Activated CD8-positive, alpha-beta memory T cell treated with anti-CD3 and anti-CD28 coated beads for 36 hours (primary cell): Measurements from ENCODE around the gene UBE2E2. TPM values are rescaled to one million over a fixed set of nuclear protein-coding genes. Genes with fewer than 3 reads are reported as not detected.

Experiments used
- CTCF ChIA-PET: fragments of 350-600 bp; sonication (Branson Sonifier 250); formaldehyde crosslinking; loops from one replicate; lab custom pipeline; 2021; ENCODE audit warnings: antibody characterized with exemption; lab: Charles Lee
- POLR2A ChIA-PET: fragments of 350-600 bp; sonication (Branson Sonifier 250); formaldehyde crosslinking; loops from one replicate; lab custom pipeline; 2021; ENCODE audit warnings: antibody characterized with exemption; lab: Charles Lee
- total RNA-seq, 2 experiments: library from RNA; stranded (reverse); gene quantifications; one replicate each; pipeline ENCODE4 v1.2.3, GENCODE V29; 2021

The UBE2E2 gene
- total RNA-seq, 2 experiments from 2014 or later, result 2.3 to 2.9 TPM

DNA sequence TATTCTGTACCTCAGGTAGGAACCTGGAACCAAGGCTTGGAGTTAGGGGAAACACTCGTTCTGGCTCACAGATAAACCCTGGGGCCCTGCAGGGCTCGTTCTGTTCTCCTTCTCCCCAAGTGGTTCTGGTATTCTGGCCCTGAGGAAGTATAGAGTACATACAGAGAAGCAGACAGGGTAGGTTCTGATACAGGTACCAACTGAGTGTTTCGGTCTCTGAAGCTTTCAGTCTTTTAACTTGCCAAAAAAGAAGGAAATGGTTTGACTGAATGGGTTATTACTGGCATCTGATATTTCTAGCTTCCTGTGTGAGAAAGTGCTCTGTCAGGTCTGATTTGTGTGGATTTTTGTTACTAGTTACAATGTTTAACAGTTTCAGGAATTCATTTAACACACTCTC is 67.3 kb downstream of the UBE2E2 start:
- ChIA-PET POLR2A (no interaction called here), CTCF (no interaction called here)

DNA sequence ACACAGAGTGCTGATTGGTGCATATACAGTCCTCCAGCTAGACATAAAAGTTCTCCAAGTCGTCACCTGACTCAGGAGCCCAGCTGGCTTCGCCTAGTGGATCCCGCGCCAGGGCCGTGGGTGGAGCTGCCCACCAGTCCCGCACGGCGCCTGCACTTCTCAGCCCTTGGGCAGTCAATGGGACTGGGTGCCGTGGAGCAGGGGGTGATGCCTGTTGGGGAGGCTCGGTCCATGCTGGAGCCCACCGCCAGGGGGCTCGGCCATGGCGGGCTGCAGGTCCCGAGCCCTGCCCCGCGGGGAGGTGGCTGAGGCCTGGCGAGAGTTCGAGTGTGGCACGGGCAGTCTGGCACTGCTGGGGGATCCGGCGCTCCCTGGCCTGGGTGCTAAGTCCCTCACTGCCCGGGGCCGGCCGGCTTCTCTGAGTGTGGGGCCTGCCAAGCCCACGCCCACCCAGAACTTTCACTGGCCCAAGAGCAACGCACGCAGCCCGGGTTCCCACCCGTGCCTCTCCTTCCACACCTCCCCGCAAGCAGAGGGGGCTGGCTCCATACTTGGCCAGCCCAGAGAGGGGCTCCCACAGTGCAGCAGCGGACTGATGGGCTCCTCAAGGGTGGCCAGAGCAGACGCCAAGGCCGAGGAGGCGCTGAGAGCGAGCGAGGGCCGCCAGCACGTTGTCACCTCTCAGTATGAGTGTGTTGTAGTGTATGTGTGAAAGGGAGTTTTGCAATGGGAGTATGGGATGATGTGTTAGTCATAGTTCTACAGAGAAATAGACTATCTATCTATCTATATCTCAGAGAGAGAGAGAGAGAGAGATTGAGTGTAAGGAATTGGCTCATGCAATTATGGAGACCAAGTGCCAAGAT is 69.0 kb downstream of the UBE2E2 start:
- ChIA-PET CTCF (no interaction called here), POLR2A (no interaction called here)

- ChIA-PET CTCF (no interaction called here), POLR2A (no interaction called here)
Observed at GRCh38 chr3:23272820-23273219, 69.7 kb downstream of the UBE2E2 start.

GRCh38 chr3:23275061-23275460 is 71.9 kb downstream of the UBE2E2 start:
- POLR2A ChIA-PET, result no interaction called here
- CTCF ChIA-PET, result no interaction called here

- ChIA-PET CTCF (no interaction called here), POLR2A (no interaction called here)
Observed at GRCh38 chr3:23275814-23276213, 72.7 kb downstream of the UBE2E2 start.

DNA sequence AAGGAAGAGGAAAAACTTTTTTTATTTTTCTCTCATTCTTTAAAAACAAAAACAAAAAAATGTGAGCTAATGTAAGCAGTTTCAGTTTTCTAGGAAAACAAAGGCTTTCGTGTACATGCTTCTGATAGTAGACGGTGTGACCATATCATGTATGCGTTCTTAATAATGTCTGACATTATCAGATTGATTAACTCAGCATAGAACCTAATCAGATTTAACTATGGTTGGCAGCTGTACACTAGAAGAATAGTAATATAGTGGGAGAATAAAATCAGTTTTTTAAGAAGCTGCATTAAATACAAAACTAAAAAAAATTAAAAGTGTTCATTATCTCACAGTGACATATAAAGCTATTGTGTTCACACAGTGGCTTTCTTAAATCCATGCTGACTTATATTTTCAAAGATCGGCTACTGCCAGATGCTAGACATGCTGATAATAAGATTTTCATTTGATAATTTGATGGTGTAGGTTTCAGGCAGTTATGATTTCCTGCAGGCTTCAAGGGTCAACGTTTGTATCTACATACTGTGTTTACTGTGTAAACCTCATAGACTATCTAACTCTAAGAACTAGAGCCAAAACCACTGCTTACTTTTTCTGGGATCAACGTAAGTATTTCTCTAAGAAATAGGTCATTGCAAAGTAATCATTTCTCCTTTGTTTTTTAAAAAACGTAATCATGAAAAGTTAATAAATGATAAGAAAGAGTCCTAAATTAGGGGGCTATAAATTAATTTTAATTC is 74.0 kb downstream of the UBE2E2 start:
- ChIA-PET CTCF (no interaction called here), POLR2A (no interaction called here)

- CTCF ChIA-PET, result no interaction called here
- POLR2A ChIA-PET, result no interaction called here
Observed at GRCh38 chr3:23277688-23278087, 74.6 kb downstream of the UBE2E2 start.

DNA sequence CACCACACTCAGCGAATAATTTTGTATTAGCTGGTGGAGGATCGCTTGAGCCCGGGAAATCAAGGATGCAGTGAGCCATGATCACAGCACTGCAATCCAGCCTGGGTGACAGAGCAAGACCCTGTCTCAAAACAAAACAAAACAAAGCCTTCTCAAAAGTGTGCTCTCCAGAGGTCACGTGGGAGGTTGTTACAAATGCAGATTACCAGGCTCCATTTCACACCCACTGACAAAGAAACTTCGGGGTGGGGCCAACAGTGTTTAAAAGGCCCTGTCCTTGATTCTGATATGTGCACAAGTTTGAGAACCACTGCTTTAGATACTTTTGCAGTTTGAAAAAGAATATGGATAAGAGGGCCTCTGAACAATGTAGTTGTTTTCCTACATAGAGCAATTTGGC is 80.5 kb downstream of the UBE2E2 start:
- POLR2A ChIA-PET, result no interaction called here
- CTCF ChIA-PET, result no interaction called here

DNA sequence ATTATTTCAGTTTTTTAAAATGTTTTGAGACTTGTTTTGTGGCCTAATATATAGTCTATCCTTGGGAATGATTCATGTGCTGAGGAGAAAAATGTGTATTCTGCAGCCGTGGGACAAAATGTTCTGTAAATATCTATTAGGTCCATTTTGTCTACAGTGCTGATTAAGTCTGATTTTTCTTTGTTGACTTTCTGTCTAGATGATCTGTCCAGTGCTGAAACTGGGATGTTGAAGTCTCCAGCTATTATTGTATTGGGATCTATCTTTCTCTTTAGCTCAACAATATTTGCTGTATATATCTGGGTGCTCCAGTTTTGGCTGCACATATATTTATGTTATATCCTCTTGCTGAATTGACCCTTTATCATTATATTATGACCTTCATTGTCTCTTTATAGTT is 85.2 kb downstream of the UBE2E2 start:
- CTCF ChIA-PET, result no interaction called here
- POLR2A ChIA-PET, result no interaction called here

- CTCF ChIA-PET, result no interaction called here
- POLR2A ChIA-PET, result no interaction called here
Observed at GRCh38 chr3:23288715-23289114, 85.6 kb downstream of the UBE2E2 start.

DNA sequence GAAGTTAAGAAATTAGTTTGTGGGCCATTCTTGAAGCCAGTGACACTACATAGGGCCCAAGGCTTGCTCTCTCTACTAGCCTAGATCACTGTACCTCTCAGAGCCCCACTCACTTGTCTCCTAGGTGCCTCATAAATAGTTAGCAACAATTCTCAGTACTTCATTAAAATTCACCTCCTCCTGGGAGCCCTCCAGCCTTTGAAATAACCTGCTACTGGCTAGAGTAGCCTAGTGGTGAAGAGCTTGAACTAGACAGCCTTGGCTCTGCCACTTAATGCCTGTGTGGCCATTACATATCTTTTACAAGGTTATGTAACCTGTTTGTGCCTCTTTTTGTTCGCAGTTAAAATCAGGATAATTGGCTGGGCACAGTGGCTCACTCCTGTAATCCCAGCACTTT is 89.3 kb downstream of the UBE2E2 start:
- CTCF ChIA-PET, result no interaction called here
- POLR2A ChIA-PET, result no interaction called here

GRCh38 chr3:23294770-23295387 is 91.8 kb downstream of the UBE2E2 start:
- CTCF ChIA-PET, result no interaction called here
- POLR2A ChIA-PET, result no interaction called here

GRCh38 chr3:23301819-23302218 is 98.7 kb downstream of the UBE2E2 start:
- POLR2A ChIA-PET, result no interaction called here
- CTCF ChIA-PET, result no interaction called here

DNA sequence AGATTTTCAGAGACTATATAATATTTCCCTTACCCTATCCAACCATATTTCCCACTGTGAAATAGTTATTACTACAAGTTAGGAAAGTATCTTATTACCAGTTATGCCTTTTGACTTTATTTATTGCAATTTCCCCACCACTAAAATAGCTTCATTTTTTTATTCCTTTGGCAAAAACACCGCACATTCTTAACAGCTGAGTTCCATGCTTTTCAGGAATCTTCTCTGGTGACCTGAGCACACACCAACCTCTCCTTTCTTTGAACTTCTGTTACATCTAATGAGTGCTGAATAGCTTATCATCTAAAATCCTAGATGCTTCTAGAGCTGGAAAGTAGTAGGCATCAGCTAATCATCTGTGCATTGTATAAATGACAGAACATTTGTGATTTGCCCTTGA is 99.1 kb downstream of the UBE2E2 start:
- POLR2A ChIA-PET, result no interaction called here
- CTCF ChIA-PET, result no interaction called here

- ChIA-PET CTCF (no interaction called here), POLR2A (no interaction called here)
Observed at GRCh38 chr3:23303601-23304217, 100.6 kb downstream of the UBE2E2 start.

- ChIA-PET POLR2A (no interaction called here), CTCF (no interaction called here)
Observed at GRCh38 chr3:23304424-23304823, 101.3 kb downstream of the UBE2E2 start.

DNA sequence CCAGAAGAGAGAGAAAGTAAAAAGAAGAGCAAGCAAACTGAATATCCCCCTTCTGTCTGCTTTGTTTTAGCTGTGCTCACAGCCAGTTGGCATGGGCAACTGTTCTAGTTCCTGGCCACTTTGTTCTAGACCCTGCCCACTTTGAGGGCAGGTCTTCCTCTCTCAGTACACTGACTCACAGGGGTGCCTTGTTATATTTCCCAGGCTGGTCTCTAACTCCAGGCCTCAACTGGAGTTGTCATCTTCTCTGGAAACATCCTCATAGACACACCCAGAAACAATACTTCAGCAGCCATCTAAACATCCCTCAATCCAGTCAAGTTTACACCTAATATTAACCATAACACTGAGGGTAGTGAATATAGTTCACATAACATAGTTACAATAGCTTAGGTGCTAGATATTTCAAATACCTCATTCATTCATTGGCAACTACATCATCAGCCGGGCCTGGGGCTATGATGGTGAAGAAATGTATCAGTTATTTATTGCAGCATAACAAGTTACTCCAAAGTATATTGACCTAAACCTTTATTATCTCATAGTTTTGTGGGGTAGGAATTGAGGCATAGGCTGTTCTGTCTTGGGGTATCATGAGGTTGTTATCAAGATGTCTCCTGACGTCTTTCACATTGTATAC is 106.0 kb downstream of the UBE2E2 start:
- ChIA-PET POLR2A (no interaction called here), CTCF (no interaction called here)

DNA sequence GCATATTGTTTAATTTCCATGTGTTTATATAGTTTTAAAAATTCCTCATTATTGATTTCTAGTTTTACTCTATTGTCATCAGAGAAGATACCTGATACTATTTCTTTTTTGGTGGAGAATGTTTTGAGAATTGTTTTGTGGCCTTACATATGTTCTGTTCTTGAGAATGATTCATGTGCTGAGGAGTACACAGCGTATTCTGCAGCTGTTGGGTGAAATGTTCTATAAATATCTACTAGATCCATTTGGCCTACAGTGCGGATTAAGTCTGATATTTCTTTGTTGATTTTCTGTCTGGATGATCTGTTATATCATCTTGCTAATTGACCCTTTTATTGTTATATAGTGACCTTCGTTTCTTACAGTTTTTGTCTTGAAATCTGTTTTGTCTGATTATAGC is 109.7 kb downstream of the UBE2E2 start:
- POLR2A ChIA-PET, result interaction anchor here (0.6 kb wide), 1 partner anchor 572 kb away, joined by 3 read pairs; no protein-coding TSS in a partner anchor

GRCh38 chr3:23314981-23315762 is 112.0 kb downstream of the UBE2E2 start:
- ChIA-PET CTCF (no interaction called here), POLR2A (no interaction called here)

More for the DNA sequence above, 109.7 kb downstream of the UBE2E2 start:
- CTCF ChIA-PET, result no interaction called here
